HFFc6 (cell line): ENCODE data around the gene TTC39C. TPM values are rescaled to one million over a fixed set of nuclear protein-coding genes. Genes with fewer than 3 reads are reported as not detected.

ENCODE experiments used
- DNase-seq: peaks from one replicate; pipeline ENCODE4 v3.0.0-alpha.2; 2018
- H3K27ac Mint-ChIP-seq: 2 replicates; pipeline ENCODE4 v1.8.0; 2020; ENCODE audit warnings: mild to moderate bottlenecking, mixed read lengths
- H3K27me3 Mint-ChIP-seq: 2 replicates; pipeline ENCODE4 v1.8.0; 2021; ENCODE audit warnings: mild to moderate bottlenecking, moderate library complexity, mixed read lengths; ENCODE audit not compliant: insufficient read depth
- H3K36me3 Mint-ChIP-seq: 2 replicates; pipeline ENCODE4 v1.8.0; 2021; ENCODE audit warnings: low read depth, mixed read lengths
- H3K4me1 Mint-ChIP-seq: 2 replicates; pipeline ENCODE4 v1.8.0; 2020; ENCODE audit warnings: low read depth, mixed read lengths
- H3K4me3 Mint-ChIP-seq: 2 replicates; pipeline ENCODE4 v1.8.0; 2020; ENCODE audit warnings: mild to moderate bottlenecking, moderate library complexity, mixed read lengths
- H3K9me3 Mint-ChIP-seq: 2 replicates; pipeline ENCODE4 v1.8.0; 2020; ENCODE audit warnings: mild to moderate bottlenecking, mixed read lengths
- total RNA-seq, 6 experiments: library from RNA; stranded (reverse); fragmentation: NEBNext Ultra II Directional; extraction: Animal tissue kit (Norgen Biotek cat#: 25700); gene quantifications; 2 replicates in 1 of 6; 3 replicates in 5 of 6; pipeline ENCODE4 v1.2.3, GENCODE V29; 2021
- TF ChIP-seq, protein P1 (sequence below): fragments of 200-600 bp; sonication (generic); IDR thresholded peaks from 2 replicates; pipeline ENCODE4 v1.5.0; 2021; ENCODE audit warnings: antibody characterized with exemption, mild to moderate bottlenecking

Gene TTC39C
- total RNA-seq, 6 experiments from 2014 or later: 10.1 to 21.3 (median 17.4) TPM

- Mint-ChIP-seq H3K27me3 (no peaks in the 10 kb centered on the region; the same call in 1 of the 2 replicates), H3K4me1 (peaks cover 20% of the 10 kb centered on the region), H3K9me3 (no peaks in the 10 kb centered on the region), H3K4me3 (no peak overlapping the region), H3K27ac (no peak overlapping the region), H3K36me3 (peaks cover 5% of the 10 kb centered on the region; the same call in 1 of the 2 replicates)
- DNase-seq: no peak
- TF ChIP-seq, protein P1, sequence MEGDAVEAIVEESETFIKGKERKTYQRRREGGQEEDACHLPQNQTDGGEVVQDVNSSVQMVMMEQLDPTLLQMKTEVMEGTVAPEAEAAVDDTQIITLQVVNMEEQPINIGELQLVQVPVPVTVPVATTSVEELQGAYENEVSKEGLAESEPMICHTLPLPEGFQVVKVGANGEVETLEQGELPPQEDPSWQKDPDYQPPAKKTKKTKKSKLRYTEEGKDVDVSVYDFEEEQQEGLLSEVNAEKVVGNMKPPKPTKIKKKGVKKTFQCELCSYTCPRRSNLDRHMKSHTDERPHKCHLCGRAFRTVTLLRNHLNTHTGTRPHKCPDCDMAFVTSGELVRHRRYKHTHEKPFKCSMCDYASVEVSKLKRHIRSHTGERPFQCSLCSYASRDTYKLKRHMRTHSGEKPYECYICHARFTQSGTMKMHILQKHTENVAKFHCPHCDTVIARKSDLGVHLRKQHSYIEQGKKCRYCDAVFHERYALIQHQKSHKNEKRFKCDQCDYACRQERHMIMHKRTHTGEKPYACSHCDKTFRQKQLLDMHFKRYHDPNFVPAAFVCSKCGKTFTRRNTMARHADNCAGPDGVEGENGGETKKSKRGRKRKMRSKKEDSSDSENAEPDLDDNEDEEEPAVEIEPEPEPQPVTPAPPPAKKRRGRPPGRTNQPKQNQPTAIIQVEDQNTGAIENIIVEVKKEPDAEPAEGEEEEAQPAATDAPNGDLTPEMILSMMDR: no peak
These were observed 115.9 kb downstream of the TTC39C start for GRCh38 chr18:24130494-24130893.

- DNase-seq: no peak
- no peaks in the 10 kb centered on the region for H3K36me3 Mint-ChIP-seq
- TF ChIP-seq, protein P1: no peak
- H3K4me3 Mint-ChIP-seq: no peak overlapping the region
- H3K27ac Mint-ChIP-seq: peak overlapping the region; percentile 5; the same call in 1 of the 2 replicates
- H3K4me1 Mint-ChIP-seq: peaks cover 32% of the 10 kb centered on the region
- H3K27me3 Mint-ChIP-seq: peaks cover 6% of the 10 kb centered on the region; the same call in 1 of the 2 replicates
- H3K9me3 Mint-ChIP-seq: no peaks in the 10 kb centered on the region
These were observed 122.4 kb downstream of the TTC39C start for GRCh38 chr18:24136967-24137373.

- Mint-ChIP-seq H3K27ac (peak overlapping the region; percentile 85), H3K4me3 (peak overlapping the region; percentile 88), H3K27me3 (peaks cover 6% of the 10 kb centered on the region; the same call in 1 of the 2 replicates), H3K9me3 (no peaks in the 10 kb centered on the region), H3K4me1 (peaks cover 32% of the 10 kb centered on the region), H3K36me3 (no peaks in the 10 kb centered on the region)
- no peak for DNase-seq
- TF ChIP-seq, protein P1: no peak
These were observed 123.8 kb downstream of the TTC39C start for GRCh38 chr18:24138409-24138788.

GRCh38 chr18:24138789-24139616 lies 124.4 kb downstream of the TTC39C start, which contains the start of gene CABYR:
Gene CABYR (plus strand): TSS chr18:24139062. CDS start chr18:24143115, 4,053 bp downstream.
- TF ChIP-seq, protein P1: no peak

GRCh38 chr18:24140697-24141096 lies 126.1 kb downstream of the TTC39C start:
- Mint-ChIP-seq H3K27me3 (peaks cover 6% of the 10 kb centered on the region; the same call in 1 of the 2 replicates), H3K4me3 (no peak overlapping the region), H3K27ac (no peak overlapping the region), H3K9me3 (no peaks in the 10 kb centered on the region), H3K36me3 (peaks cover 5% of the 10 kb centered on the region), H3K4me1 (peaks cover 32% of the 10 kb centered on the region)
- TF ChIP-seq, protein P1: no peak
- DNase-seq: no peak

More at GRCh38 chr18:24138789-24139616, 124.4 kb downstream of the TTC39C start, which contains the start of gene CABYR:
- DNase-seq: peak; percentile 68
- H3K36me3 Mint-ChIP-seq: no peaks in the 10 kb centered on the region
- peak within 1 kb of the TSS; percentile 88 for H3K4me3 Mint-ChIP-seq
- peak within 1 kb of the TSS; percentile 85 for H3K27ac Mint-ChIP-seq
- peaks cover 6% of the 10 kb centered on the region; the same call in 1 of the 2 replicates for H3K27me3 Mint-ChIP-seq
- H3K4me1 Mint-ChIP-seq: peaks cover 32% of the 10 kb centered on the region
- no peaks in the 10 kb centered on the region for H3K9me3 Mint-ChIP-seq
